Endothelial cell (in vitro differentiated cells): ENCODE results near the gene IL17REL. TPM values are rescaled to one million over a fixed set of nuclear protein-coding genes. Genes with fewer than 3 reads are reported as not detected.

Experiments
- DNase-seq: peaks from one replicate; pipeline ENCODE4 v3.0.0; 2021; ENCODE audit warnings: low spot score
- H3K27ac Mint-ChIP-seq: one replicate; pipeline ENCODE4 v1.8.0; 2021; ENCODE audit warnings: mixed read lengths, inconsistent platforms; ENCODE audit not compliant: unreplicated experiment
- H3K27me3 Mint-ChIP-seq: one replicate; pipeline ENCODE4 v1.8.0; 2021; ENCODE audit warnings: mild to moderate bottlenecking, moderate library complexity, mixed read lengths, inconsistent platforms; ENCODE audit not compliant: unreplicated experiment
- H3K36me3 Mint-ChIP-seq: one replicate; pipeline ENCODE4 v1.8.0; 2021; ENCODE audit warnings: mild to moderate bottlenecking, low read depth, mixed read lengths, inconsistent platforms; ENCODE audit not compliant: unreplicated experiment
- H3K4me1 Mint-ChIP-seq: one replicate; pipeline ENCODE4 v1.8.0; 2021; ENCODE audit warnings: mild to moderate bottlenecking, mixed read lengths, inconsistent platforms; ENCODE audit not compliant: unreplicated experiment
- H3K4me3 Mint-ChIP-seq: one replicate; pipeline ENCODE4 v1.8.0; 2021; ENCODE audit warnings: mild to moderate bottlenecking, mixed read lengths, inconsistent platforms; ENCODE audit not compliant: unreplicated experiment
- H3K9me3 Mint-ChIP-seq: one replicate; pipeline ENCODE4 v1.8.0; 2021; ENCODE audit warnings: mixed read lengths, inconsistent platforms; ENCODE audit not compliant: unreplicated experiment
- CTCF ChIP-seq: fragments of 200-600 bp; sonication (generic); IDR thresholded peaks from one replicate; pipeline ENCODE4 v1.5.0; 2021; ENCODE audit warnings: antibody characterized with exemption; ENCODE audit not compliant: unreplicated experiment
- total RNA-seq: library from RNA; stranded (reverse); fragmentation: NEBNext Ultra II Directional; extraction: Animal tissue kit (Norgen Biotek cat#: 25700); gene quantifications from one replicate; pipeline ENCODE4 v1.2.1, GENCODE V29; 2021; ENCODE audit not compliant: unreplicated experiment

The IL17REL gene
- total RNA-seq, 1 donor from 2014 or later, result 0.15 TPM

GRCh38 chr22:50015451-50016307 is 3.1 kb upstream of the IL17REL start:
- Mint-ChIP-seq H3K4me3 (no peak overlapping the region), H3K4me1 (no peaks in the 10 kb centered on the region), H3K27me3 (peaks cover 23% of the 10 kb centered on the region), H3K36me3 (no peaks in the 10 kb centered on the region), H3K27ac (no peak overlapping the region), H3K9me3 (peaks cover 4% of the 10 kb centered on the region)
- TF ChIP-seq CTCF, result no peak
- DNase-seq, result no peak

- Mint-ChIP-seq H3K27ac (no peak overlapping the region), H3K36me3 (no peaks in the 10 kb centered on the region), H3K4me1 (peaks cover under 1% of the 10 kb centered on the region), H3K4me3 (no peak overlapping the region), H3K27me3 (peaks cover 24% of the 10 kb centered on the region), H3K9me3 (peaks cover 4% of the 10 kb centered on the region)
- TF ChIP-seq CTCF, result no peak
- peak; percentile 5 for DNase-seq
Measured at GRCh38 chr22:50014655-50015401, 2.3 kb upstream of the IL17REL start.

- TF ChIP-seq CTCF, result no peak
- Mint-ChIP-seq H3K4me1 (peaks cover 3% of the 10 kb centered on the region), H3K36me3 (no peaks in the 10 kb centered on the region), H3K4me3 (no peak overlapping the region), H3K27ac (no peak overlapping the region), H3K9me3 (peaks cover 4% of the 10 kb centered on the region), H3K27me3 (peaks cover 26% of the 10 kb centered on the region)
- DNase-seq, result no peak
Measured at GRCh38 chr22:50014053-50014501, 1.5 kb upstream of the IL17REL start.

- Mint-ChIP-seq H3K36me3 (no peaks in the 10 kb centered on the region), H3K9me3 (no peaks in the 10 kb centered on the region), H3K27ac (no peak overlapping the region), H3K4me3 (no peak overlapping the region), H3K4me1 (peaks cover 3% of the 10 kb centered on the region), H3K27me3 (peaks cover 17% of the 10 kb centered on the region)
- DNase-seq, result peak; percentile 4
- TF ChIP-seq CTCF, result no peak
Measured at GRCh38 chr22:50011447-50012210, 936 bp downstream of the IL17REL start.
